Measurements from ENCODE around the gene CWF19L2.

Gene CWF19L2

DNA sequence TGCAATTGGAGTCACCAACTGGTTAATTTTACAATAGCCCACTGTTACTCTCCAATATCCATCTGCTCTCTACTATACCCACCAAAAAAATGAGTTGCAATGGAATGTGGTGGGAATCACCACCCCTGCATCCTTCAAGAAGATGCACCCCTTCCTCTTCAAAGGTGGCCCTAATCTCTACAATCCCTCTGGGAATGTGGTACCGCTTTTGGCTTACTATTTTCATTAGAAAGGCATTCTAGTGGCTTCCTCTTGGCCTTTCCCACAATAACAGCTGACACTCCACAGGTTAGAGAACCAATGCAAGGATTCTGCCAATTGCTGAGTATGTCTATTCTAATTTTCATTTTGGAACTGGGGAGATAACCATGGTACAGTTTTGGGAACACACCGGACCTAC is 33.2 kb upstream of the CWF19L2 start:
- no peak for DNase-seq (ENCODE audit: extremely low read depth, low read depth)
- TF ChIP-seq, protein P1, sequence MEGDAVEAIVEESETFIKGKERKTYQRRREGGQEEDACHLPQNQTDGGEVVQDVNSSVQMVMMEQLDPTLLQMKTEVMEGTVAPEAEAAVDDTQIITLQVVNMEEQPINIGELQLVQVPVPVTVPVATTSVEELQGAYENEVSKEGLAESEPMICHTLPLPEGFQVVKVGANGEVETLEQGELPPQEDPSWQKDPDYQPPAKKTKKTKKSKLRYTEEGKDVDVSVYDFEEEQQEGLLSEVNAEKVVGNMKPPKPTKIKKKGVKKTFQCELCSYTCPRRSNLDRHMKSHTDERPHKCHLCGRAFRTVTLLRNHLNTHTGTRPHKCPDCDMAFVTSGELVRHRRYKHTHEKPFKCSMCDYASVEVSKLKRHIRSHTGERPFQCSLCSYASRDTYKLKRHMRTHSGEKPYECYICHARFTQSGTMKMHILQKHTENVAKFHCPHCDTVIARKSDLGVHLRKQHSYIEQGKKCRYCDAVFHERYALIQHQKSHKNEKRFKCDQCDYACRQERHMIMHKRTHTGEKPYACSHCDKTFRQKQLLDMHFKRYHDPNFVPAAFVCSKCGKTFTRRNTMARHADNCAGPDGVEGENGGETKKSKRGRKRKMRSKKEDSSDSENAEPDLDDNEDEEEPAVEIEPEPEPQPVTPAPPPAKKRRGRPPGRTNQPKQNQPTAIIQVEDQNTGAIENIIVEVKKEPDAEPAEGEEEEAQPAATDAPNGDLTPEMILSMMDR (IDR thresholded peaks at IDR 0.05; ENCODE audit: low read depth, low read length), result no peak

DNA sequence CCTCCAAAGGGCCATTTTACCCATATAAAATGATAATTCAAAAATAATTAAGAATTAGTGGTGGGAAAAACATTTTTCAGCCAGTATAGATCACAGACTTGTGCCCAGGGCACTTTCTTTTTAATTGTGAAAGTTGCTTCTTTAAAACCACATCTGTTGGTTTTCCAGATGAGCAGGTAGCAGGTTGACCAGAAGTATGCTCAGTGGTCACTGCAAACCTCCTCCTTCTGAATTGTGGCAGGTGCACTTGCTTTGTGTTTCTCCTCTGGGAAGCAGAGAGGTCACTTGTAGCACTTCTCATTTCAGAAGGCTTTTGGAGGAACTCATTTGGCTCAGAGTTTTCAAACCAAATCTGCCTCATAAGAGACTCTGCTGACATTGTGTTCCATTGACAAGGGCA is 24.6 kb upstream of the CWF19L2 start:
- DNase-seq (ENCODE audit: extremely low read depth, low read depth), result no peak
- TF ChIP-seq, protein P1 (IDR thresholded peaks at IDR 0.05; ENCODE audit: low read depth, low read length), result no peak

DNA sequence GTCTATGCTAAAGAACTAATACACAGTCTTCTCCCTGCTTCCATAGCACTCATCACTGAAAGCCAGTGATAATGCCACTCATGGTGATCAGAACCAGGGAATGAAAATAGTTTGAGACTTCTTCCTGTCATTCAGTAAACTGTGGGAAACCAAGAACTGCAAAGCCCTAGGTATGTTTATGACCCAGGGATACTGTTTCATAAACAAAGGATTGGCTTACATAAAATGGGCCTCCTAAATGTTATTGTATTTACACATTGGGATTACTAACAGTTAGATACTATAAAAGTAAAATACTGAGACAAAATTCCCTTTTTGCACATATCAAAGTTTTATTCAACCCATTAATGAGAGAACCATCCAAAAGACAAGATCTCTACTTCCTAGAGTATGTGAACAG is 21.3 kb upstream of the CWF19L2 start:
- DNase-seq (ENCODE audit: extremely low read depth, low read depth), result no peak
- TF ChIP-seq, protein P1 (IDR thresholded peaks at IDR 0.05; ENCODE audit: low read depth, low read length), result no peak

DNA sequence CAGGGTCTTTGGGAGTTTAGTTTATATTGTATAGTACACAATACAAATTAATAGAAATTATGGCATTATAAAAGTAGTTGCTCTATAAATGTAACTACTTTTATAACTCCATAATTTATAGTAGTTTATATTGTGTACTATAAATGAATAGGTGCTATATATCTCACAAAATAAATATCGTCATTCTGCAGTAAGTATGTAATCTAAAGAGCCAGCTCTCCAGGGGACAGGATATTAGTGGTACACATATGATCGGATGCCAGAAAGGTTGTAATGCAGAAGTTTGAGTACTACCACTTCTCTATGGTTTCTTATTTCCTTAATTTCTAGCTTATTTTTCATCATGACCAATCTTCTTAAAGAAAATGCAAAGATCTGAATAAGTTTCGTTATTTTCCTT is 20.2 kb upstream of the CWF19L2 start:
- DNase-seq (ENCODE audit: extremely low read depth, low read depth), result no peak
- TF ChIP-seq, protein P1 (IDR thresholded peaks at IDR 0.05; ENCODE audit: low read depth, low read length), result no peak

DNA sequence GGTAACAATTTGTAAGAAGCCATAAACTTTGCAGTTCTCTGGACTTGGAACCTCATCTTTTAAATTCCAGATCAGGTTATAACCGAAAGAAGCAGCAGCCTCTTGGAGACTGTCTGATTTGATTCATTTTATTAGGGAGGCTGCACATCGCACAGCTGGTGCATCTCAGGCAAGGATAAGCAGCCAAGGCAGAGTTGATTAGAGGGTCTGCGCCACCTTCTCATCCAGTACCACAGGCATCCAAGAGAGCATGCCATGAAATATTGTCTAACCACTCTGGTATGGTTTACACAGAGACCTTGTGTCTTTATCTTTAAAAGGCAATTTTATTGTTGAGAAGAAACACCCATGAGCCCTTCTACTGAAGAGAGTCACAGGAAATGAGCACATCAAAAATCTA is 16.2 kb upstream of the CWF19L2 start:
- DNase-seq (ENCODE audit: extremely low read depth, low read depth), result no peak
- TF ChIP-seq, protein P1 (IDR thresholded peaks at IDR 0.05; ENCODE audit: low read depth, low read length), result no peak

DNA sequence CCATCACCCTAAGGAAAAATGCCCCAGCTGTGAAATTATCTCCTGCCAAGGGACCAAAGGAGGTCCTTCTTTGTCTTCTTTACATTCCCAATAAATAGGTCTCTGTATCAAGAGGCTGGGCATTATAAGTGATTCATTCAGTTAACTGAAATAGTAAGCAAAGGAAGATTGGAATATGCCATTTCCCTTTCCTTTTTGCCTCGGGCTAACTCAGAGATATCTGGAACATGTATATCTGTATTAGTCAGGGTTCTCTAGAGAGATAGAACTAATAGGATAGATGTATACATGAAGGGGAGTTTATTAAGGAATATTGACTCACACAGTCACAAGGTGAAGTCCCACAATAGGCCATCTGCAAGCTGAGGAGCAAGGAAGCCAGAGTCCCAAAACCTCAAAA is 15.3 kb upstream of the CWF19L2 start:
- DNase-seq (ENCODE audit: extremely low read depth, low read depth), result no peak
- TF ChIP-seq, protein P1 (IDR thresholded peaks at IDR 0.05; ENCODE audit: low read depth, low read length), result no peak

DNA sequence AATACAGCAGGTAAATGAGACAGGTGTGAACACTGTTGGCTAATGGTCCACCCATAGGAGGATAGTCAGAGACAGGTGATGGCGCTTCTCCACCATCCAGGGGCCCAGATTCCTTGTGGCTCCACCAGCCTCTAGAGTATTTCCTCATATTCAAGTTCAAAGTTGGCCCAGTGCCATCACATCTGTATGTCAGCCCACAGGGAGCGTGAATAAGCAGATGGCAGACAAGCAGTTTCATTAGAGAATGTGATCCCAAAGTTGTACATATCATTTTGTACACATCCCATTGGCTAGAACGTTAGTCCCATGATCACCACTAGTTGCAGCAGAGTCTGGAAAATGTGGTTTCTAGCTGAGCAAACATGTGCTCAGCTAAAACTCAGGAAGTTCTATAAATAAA is 11.0 kb upstream of the CWF19L2 start:
- TF ChIP-seq, protein P1 (IDR thresholded peaks at IDR 0.05; ENCODE audit: low read depth, low read length), result no peak
- no peak for DNase-seq (ENCODE audit: extremely low read depth, low read depth)
